ENCODE data around the gene ERFL.

The ERFL gene

GRCh38 chr19:41861116-41861768, 67.0 kb downstream of the ERFL start:
- DNase-seq (ENCODE audit: low read depth in 3 of 3, low spot score in 1 of 3) = no peak

GRCh38 chr19:41860419-41861115, 67.7 kb downstream of the ERFL start:
- DNase-seq (ENCODE audit: low read depth in 3 of 3, low spot score in 1 of 3) = no peak

DNA sequence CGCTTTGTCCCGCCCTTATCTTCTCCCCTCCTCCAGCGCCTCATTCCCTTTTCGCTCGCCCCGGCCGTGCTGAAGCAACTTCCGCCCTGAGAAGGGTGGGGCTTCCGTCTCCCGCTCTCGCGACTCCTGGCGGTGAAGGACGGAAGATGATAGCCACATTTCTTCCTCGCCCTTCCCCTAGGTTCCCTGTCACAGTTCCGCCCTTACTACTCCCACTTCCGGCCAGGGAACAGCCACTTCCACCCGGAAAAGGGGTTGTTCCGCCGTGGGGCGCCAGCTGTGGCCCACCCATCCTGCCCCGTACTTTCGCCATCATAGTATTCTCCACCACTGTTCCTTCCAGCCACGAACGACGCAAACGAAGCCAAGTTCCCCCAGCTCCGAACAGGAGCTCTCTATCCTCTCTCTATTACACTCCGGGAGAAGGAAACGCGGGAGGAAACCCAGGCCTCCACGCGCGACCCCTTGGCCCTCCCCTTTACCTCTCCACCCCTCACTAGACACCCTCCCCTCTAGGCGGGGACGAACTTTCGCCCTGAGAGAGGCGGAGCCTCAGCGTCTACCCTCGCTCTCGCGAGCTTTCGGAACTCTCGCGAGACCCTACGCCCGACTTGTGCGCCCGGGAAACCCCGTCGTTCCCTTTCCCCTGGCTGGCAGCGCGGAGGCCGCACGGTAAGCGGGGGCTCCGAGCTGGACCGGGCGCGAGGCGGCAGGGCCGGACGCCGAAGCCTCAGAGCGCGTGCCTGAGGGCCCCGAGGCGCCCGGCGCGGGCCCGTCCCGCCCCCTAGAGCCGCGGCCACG, 68.4 kb downstream of the ERFL start, which contains the start of gene RPS19:
Gene RPS19, plus strand, starts transcription at position 638 of the 801 bp plus-strand sequence. CDS start 520 bp downstream, outside the sequence.
- DNase-seq (ENCODE audit: low read depth in 3 of 3, low spot score in 1 of 3) = peak; percentile 95 to 97 (median 96)

- no peak for DNase-seq (ENCODE audit: low read depth in 3 of 3, low spot score in 1 of 3)
These were observed 69.0 kb downstream of the ERFL start for GRCh38 chr19:41859213-41859617.
